GM21576 (cell line): ENCODE measurements around the gene RAB24.

Source experiments
- ATAC-seq: cut with Tn5 transposase; IDR thresholded peaks from one replicate; pipeline ENCODE4 v1.9.1; 2021; ENCODE audit warnings: mild to moderate bottlenecking, moderate library complexity; ENCODE audit not compliant: unreplicated experiment

RAB24 gene

GRCh38 chr5:177333420-177334154, 30.1 kb upstream of the RAB24 start:
- ATAC-seq: no peak

DNA sequence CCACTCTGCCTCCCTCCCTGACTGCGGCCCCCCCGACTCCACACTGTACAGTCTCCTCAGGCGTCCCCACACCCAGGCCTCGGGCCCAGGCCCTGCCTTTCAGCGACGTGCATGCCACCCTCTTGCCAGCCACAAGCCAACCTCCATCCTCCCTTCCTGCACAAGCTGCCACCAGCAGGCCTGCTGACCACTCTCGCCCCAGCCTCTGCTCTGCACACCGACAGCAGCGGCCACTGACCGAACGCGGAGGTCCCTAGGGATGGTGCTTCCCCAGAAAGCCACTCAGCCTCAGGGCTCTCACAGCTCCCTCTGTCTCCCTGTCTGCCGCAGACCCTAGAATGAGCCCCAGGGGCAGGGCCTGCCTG, 29.4 kb upstream of the RAB24 start:
- ATAC-seq: no peak

- ATAC-seq: no peak
Observed at GRCh38 chr5:177332031-177332895, 28.7 kb upstream of the RAB24 start.

- ATAC-seq: no peak
Observed at GRCh38 chr5:177330991-177331842, 27.7 kb upstream of the RAB24 start.

DNA sequence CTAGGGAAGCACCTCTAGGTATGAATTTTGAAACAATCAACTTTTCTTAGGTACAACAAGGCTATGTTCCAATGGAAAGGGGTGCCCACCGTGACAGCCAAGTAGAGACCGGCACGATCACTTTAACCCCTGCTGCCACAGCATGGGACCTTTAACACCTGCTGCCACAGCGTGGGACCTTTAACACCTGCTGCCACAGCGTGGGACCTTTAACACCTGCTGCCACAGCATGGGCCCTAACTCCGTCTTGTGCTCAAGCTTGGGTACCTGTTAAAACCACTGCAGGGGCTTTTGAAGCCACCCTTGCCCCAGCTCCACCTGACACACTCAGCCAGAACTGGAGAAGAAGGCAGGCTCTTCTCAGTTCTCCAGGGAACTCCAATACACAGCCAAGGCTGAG, 26.4 kb upstream of the RAB24 start:
- no peak for ATAC-seq

- no peak for ATAC-seq
Observed at GRCh38 chr5:177328545-177329231, 25.2 kb upstream of the RAB24 start.

- no peak for ATAC-seq
Observed at GRCh38 chr5:177327539-177328522, 24.3 kb upstream of the RAB24 start.

- no peak for ATAC-seq
Observed at GRCh38 chr5:177325868-177326381, 22.4 kb upstream of the RAB24 start.

DNA sequence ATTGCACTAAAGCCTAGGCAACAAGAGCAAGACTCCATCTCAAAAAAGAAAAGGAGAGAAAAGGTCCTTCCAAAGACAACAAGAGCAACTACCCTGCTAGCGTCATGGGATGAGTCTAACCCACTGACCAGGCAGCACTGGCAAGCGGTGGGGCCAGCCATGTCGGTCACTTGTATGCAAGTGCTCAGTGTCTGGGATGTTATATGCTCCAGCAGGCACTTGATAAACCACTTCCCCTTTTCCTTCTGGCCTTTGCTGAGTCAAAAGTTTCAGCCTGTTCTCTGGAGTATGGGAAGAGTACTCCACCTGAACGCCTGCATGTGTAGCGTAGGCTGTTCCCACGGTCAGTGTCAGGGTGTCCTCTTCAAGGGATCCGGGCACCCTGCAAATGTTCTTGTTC, 17.4 kb upstream of the RAB24 start:
- ATAC-seq: no peak

DNA sequence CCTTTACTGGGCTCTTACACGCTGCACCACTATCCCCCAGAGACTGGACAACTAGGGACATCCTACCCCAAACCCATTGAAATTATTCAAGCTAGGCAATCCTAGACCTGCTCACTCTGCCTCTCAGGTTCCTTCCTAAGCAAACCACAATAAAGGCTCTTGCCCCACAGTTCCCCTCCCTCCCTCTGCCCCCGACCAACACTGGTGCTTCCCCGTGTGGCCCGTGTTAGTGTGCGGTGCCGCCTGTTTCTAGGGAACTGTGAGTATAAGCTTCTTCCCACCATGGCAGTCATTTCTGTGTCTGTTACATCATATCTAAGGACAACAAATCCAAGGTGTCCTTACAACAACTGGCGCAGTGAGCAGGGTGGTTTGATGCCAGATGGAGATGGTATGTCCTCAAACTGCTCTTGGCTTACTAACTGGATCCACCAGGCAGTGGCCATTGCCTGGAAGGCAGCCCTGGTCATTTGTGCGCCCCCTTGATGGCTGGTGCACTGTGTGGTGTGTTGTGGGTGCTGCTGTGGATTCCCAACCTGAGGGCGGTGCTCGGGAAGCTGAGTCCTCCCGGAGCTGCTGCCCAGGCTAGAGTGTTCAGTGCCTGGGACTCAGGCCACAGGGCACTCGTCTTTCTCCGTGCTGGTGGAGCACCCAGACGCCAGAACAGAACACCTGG, 16.5 kb upstream of the RAB24 start:
- no peak for ATAC-seq

DNA sequence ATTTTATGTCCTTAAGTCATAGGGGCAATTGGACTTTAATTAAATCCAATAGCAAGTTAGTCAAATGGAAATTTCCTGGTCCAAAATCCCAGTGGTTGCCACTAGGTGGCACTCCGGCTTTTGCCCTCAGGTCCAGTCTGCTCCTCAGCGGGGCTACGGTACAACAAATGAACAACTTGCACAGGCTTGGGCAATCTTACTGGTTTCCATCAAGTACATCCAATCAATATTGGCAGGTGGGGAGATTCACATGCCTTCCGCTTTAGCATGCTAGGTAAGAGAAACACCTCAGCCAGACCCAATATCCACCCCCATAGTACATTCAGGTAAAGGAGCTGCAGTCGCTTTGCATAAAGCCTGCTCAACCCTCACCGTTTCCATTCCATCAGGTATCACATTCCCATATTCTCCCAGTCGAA, 14.4 kb upstream of the RAB24 start:
- no peak for ATAC-seq

- ATAC-seq: no peak
Observed at GRCh38 chr5:177316005-177316404, 12.5 kb upstream of the RAB24 start.

GRCh38 chr5:177315411-177315810, 11.9 kb upstream of the RAB24 start:
- ATAC-seq: no peak

DNA sequence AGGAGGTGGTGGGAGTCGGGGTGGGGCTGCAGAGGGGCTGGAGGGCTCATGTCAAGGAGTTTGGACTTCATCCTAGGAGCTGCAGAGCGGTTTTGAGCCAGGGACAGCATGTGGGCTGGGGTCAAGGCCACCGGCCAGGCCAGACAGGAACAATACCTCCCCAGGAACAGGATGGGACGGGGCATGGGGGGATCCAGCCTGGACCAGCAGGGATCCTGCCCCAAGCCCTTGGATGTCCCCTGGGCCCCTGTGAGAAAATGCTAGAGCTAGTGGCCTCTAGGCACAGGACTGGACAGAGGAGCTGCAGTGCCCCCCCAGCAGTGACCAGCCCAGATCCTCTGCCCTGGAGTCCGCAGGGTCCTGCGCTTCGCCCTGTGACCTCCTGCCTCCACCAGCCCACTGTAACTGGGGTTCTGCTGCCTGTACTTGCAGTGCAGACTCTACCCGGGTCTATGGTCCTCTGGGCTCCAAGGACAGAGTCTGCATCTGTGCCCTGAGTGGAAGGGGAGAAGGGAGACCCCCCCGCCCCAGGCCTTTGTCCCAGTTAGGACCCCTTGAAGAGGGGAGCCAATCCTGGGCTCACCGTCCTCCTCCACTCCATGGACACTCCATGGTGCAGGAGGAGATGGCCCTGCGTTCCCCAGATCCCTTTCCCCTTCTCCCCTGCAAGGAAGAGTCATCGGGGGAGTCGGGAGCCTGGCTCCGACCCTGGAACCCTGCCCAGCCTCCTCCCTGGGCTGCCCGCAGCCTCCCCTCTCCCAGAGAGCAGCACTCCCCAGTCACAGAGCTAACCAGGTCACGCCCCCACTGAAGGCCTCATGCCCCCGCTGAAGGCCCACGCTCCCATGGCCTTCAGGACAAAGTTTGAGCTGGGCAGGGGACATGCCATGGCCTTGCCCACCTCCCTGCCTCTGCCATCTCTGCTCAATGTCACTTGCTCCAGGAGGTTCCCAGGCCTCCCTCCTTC, 11.1 kb upstream of the RAB24 start:
- no peak for ATAC-seq

DNA sequence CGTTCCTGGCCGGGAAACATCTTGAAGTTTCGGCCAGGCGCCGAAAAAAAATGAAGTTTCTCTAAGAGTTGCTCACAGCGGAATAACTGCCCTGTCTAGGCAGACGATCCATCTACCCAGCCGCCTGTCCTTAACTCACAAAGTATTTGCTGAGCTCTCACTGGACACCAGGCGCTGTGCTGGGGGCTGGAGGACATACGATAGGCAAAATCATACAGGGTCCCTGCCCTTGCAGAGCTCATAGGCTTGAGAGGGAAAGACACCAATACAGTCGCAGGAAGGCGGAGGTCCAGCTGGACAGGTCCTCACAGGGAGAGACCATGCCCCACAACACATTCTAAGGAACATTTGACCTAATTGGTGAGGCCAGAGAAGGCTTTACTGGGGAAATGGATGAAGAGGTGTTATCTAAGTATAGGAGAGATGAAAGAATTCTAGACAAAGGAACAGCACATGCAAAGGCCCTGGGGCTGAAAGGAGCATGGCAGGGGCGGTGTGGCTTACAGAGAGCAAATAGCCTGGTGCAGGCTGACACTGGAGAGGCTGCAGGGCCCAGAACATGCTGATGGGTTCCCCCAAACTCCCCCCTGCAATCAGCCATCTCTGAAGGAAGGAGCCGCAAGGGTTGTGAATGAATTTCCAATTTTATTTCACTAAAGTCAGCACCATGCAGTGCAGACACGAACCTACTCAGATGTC, 10.2 kb upstream of the RAB24 start:
- no peak for ATAC-seq

DNA sequence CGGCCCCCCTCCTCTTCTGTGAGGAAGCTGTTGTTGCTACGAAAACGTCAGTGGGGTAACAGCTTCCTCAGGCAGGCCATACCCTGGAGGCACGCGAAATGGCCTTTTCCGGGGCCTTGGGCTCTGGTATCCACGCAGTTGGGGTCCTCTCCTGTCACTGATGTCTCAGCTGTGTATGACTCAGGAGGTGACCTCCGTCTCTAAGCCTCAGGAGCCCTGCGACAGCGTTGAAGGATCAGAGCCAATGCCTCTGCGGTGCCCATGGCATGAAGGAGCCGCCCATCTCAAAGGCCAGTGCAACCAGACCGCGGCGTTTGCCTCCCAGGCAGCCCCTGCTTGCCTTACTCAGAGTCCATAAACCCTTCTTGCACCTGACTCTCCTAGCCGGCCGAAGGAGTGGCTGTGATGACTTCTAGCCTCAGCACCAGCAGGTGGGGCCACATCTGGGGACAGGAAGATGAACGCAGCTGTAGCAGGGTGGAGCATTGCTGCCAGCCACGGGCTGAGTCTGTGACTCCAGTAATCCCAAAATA, 9.2 kb upstream of the RAB24 start:
- ATAC-seq: peak; percentile 30
